Medulla oblongata (tissue), 1 donor: Measurements from ENCODE around the gene RAB44.
"Not testable (repeated sequence)": the region's sequence is repeated elsewhere in the genome, so short reads cannot be mapped to it uniquely, and the experiment has no call there.

Experiments
- DNase-seq: peaks from one replicate; pipeline ENCODE4 v3.0.0-alpha.2; 2015; ENCODE audit errors: extremely low spot score

RAB44 gene

GRCh38 chr6:36685926-36686667 is 11.5 kb upstream of the RAB44 start:
- DNase-seq: no peak

- DNase-seq: no peak
Observed at GRCh38 chr6:36686668-36687513, 10.7 kb upstream of the RAB44 start.

GRCh38 chr6:36688063-36688738 is 9.4 kb upstream of the RAB44 start:
- DNase-seq: no peak

- DNase-seq: no peak
Observed at GRCh38 chr6:36688739-36689075, 8.9 kb upstream of the RAB44 start.

GRCh38 chr6:36691011-36691410 is 6.6 kb upstream of the RAB44 start:
- no peak for DNase-seq

- no peak for DNase-seq
Observed at GRCh38 chr6:36691612-36692011, 6.0 kb upstream of the RAB44 start.

GRCh38 chr6:36692220-36692619 is 5.4 kb upstream of the RAB44 start:
- no peak for DNase-seq

- DNase-seq: peak; percentile 10
Observed at GRCh38 chr6:36692861-36693702, 4.5 kb upstream of the RAB44 start.

- no peak for DNase-seq
Observed at GRCh38 chr6:36694616-36695015, 3.0 kb upstream of the RAB44 start.

- DNase-seq: no peak
Observed at GRCh38 chr6:36695414-36695813, 2.2 kb upstream of the RAB44 start.

- no peak for DNase-seq
Observed at GRCh38 chr6:36698196-36698595, 570 bp downstream of the RAB44 start.

- no peak for DNase-seq
Observed at GRCh38 chr6:36698871-36699271, 1.2 kb downstream of the RAB44 start.

- DNase-seq: no peak
Observed at GRCh38 chr6:36699348-36699747, 1.7 kb downstream of the RAB44 start.

GRCh38 chr6:36700071-36700812 is 2.6 kb downstream of the RAB44 start:
- no peak for DNase-seq

GRCh38 chr6:36700831-36701230 is 3.2 kb downstream of the RAB44 start:
- DNase-seq: no peak

GRCh38 chr6:36701401-36701991 is 3.9 kb downstream of the RAB44 start:
- no peak for DNase-seq

- no peak for DNase-seq
Observed at GRCh38 chr6:36702656-36703055, 5.0 kb downstream of the RAB44 start.

- no peak for DNase-seq
Observed at GRCh38 chr6:36703081-36703606, 5.5 kb downstream of the RAB44 start.

GRCh38 chr6:36703982-36704381 is 6.4 kb downstream of the RAB44 start:
- DNase-seq: no peak

GRCh38 chr6:36704961-36705577 is 7.4 kb downstream of the RAB44 start:
- DNase-seq: not testable (repeated sequence)
